Glutamatergic neuron (in vitro differentiated cells): Measurements from ENCODE around the gene SNAI3. TPM values are rescaled to one million over a fixed set of nuclear protein-coding genes. Genes with fewer than 3 reads are reported as not detected.
"Not testable (repeated sequence)": the region's sequence is repeated elsewhere in the genome, so short reads cannot be mapped to it uniquely, and the experiment has no call there.

Source experiments
- DNase-seq: peaks from one replicate; pipeline ENCODE4 v3.0.0; 2022
- H3K27ac Mint-ChIP-seq: one replicate; pipeline ENCODE4 v1.8.0; 2020; ENCODE audit warnings: mild to moderate bottlenecking, mixed read lengths, inconsistent platforms; ENCODE audit not compliant: unreplicated experiment
- H3K27me3 Mint-ChIP-seq: one replicate; pipeline ENCODE4 v1.8.0; 2020; ENCODE audit warnings: mild to moderate bottlenecking, moderate library complexity, mixed read lengths, inconsistent platforms; ENCODE audit not compliant: unreplicated experiment
- H3K36me3 Mint-ChIP-seq: one replicate; pipeline ENCODE4 v1.8.0; 2020; ENCODE audit warnings: mild to moderate bottlenecking, mixed read lengths, inconsistent platforms; ENCODE audit not compliant: unreplicated experiment
- H3K4me1 Mint-ChIP-seq: one replicate; pipeline ENCODE4 v1.8.0; 2020; ENCODE audit warnings: mild to moderate bottlenecking, low read depth, mixed read lengths, inconsistent platforms; ENCODE audit not compliant: unreplicated experiment
- H3K4me3 Mint-ChIP-seq: one replicate; pipeline ENCODE4 v1.8.0; 2020; ENCODE audit warnings: mild to moderate bottlenecking, mixed read lengths, inconsistent platforms; ENCODE audit not compliant: unreplicated experiment
- H3K9me3 Mint-ChIP-seq: one replicate; pipeline ENCODE4 v1.8.0; 2020; ENCODE audit warnings: mild to moderate bottlenecking, moderate library complexity, mixed read lengths, inconsistent platforms; ENCODE audit not compliant: unreplicated experiment
- CTCF ChIP-seq: fragments of 200-600 bp; sonication (generic); IDR thresholded peaks from one replicate; pipeline ENCODE4 v1.5.0; 2021; ENCODE audit not compliant: partially characterized antibody, unreplicated experiment
- total RNA-seq: library from RNA; stranded (reverse); fragmentation: NEBNext Ultra II Directional; extraction: Animal tissue kit (Norgen Biotek cat#: 25700); gene quantifications from one replicate; pipeline ENCODE4 v1.2.1, GENCODE V29; 2021; ENCODE audit not compliant: unreplicated experiment

Gene SNAI3
- total RNA-seq, 1 donor from 2014 or later, result not detected

DNA sequence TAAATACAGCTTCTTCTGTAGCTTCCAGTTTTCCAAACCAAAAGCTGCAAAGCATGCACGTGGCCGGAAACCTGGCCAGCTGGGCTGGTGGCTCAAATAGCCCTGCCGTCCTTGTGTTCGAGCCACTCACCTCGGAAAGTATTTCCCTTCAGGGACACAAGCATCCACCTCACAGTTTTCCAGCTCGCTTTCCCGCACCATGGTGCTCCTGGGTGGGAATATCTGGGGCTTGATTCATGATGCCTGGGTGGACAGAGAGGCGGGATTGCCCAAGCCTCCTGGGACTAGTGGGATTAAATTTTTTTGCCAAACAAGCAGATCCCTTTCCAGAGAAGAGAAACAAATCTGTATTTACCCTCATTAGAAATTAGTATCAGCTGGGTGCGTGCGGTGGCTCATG lies 16.3 kb downstream of the SNAI3 start:
- Mint-ChIP-seq H3K4me1 (peaks cover 2% of the 10 kb centered on the region), H3K27ac (no peak overlapping the region), H3K9me3 (peaks cover 5% of the 10 kb centered on the region), H3K36me3 (no peaks in the 10 kb centered on the region), H3K27me3 (peaks cover 3% of the 10 kb centered on the region), H3K4me3 (no peak overlapping the region)
- DNase-seq, result no peak
- no peak for TF ChIP-seq CTCF

DNA sequence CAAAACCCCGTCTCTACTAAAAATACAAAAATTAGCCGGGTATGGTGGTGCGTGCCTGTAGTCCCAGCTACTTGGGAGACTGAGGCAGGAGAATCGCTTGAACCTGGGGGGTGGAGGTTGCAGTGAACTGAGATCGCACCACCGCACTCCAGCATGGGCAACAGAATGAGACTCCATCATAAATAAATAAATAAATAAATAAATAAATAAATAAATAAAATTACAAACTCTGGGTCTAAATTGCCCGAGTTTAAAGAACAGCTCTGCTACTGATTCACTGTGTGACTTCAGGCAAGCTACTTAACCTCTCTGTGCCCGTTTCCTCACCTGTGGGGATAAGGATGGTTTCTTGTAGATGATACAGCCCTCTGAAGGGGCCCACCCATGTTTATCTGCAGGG lies 16.8 kb downstream of the SNAI3 start:
- not testable (repeated sequence) for H3K27ac Mint-ChIP-seq, H3K36me3 Mint-ChIP-seq, H3K4me3 Mint-ChIP-seq, H3K4me1 Mint-ChIP-seq, H3K9me3 Mint-ChIP-seq, DNase-seq, H3K27me3 Mint-ChIP-seq

DNA sequence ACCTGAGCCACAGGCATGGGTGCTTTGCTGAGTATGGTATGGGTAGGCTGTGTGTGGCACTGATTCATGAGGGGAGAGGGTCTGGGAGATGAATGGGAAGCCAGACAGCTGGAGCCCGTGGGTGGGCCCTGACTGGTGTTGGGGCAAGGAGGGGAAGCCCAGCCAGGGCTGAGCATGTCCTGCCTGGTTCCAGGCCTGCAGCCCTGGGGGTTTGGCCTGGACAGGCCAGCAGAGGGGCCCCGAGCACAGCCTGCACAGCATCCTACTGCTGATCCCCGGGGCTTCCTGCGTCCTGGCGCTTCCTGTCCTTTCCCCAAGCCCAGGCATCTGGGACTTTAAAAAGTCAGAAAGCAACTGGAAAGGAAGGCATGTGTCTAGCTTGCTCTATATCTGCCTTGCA lies 18.8 kb downstream of the SNAI3 start:
- no peak overlapping the region for H3K27ac Mint-ChIP-seq
- no peak for DNase-seq

GRCh38 chr16:88665570-88665969 lies 20.7 kb downstream of the SNAI3 start:
- Mint-ChIP-seq H3K9me3 (peaks cover 11% of the 10 kb centered on the region), H3K27ac (no peak overlapping the region), H3K27me3 (peaks cover 11% of the 10 kb centered on the region), H3K4me3 (no peak overlapping the region), H3K36me3 (no peaks in the 10 kb centered on the region), H3K4me1 (peaks cover 4% of the 10 kb centered on the region)
- no peak for DNase-seq
- TF ChIP-seq CTCF, result no peak

More for the DNA sequence above, 18.8 kb downstream of the SNAI3 start:
- Mint-ChIP-seq H3K9me3 (peaks cover 9% of the 10 kb centered on the region), H3K27me3 (peaks cover 9% of the 10 kb centered on the region), H3K4me1 (peaks cover 2% of the 10 kb centered on the region), H3K36me3 (no peaks in the 10 kb centered on the region), H3K4me3 (no peak overlapping the region)
- TF ChIP-seq CTCF, result no peak

GRCh38 chr16:88665148-88665547 lies 21.2 kb downstream of the SNAI3 start:
- H3K4me1 Mint-ChIP-seq, result peaks cover 4% of the 10 kb centered on the region
- no peak for TF ChIP-seq CTCF
- no peaks in the 10 kb centered on the region for H3K36me3 Mint-ChIP-seq
- no peak overlapping the region for H3K27ac Mint-ChIP-seq
- peaks cover 11% of the 10 kb centered on the region for H3K27me3 Mint-ChIP-seq
- peak overlapping the region; percentile 41 for H3K4me3 Mint-ChIP-seq
- DNase-seq, result no peak
- peaks cover 11% of the 10 kb centered on the region for H3K9me3 Mint-ChIP-seq
